ENCODE results near the gene MYOG. TPM values are rescaled to one million over a fixed set of nuclear protein-coding genes. Genes with fewer than 3 reads are reported as not detected.

Gene MYOG
- total and polyA plus RNA-seq, 2 of the 4 experiments (the other 2 are of a cell fraction) = not detected

DNA sequence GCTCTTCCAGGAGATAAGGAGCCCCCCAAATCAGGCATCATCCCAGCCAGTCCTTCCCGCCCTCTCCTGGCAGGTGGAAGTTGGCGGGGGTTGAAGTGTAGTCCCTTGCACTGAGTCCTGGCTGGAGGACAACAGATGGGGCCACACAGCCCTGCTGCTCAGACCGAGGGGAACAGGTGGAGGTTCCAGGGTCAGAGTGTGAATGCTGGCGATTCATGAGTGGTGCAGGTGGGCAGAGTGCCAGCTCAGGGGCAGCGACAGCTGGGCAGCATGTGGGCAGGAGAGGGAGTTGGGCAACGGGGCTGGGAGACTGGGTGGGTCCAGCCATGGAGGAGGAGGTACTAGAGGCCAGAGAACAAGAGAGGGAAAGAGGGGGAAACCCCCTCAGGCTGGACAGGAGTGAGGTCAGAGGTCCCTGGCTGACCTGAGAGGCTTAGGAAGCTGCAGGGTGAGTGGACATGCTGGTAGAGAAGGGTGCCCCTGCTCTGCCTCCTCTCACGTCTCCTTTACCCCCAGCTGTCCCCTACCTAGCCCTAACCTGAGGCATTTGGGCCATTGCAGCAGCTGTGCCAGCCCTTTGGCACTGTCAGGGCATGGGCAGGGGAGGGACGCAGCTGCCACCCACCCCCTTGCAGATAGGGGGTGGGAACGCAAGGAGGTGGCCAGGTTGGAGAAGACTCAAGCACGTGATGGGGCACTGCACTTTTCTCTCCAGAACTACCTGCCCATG is 30.4 kb upstream of the MYOG start:
- Histone ChIP-seq H4K8ac (ENCODE audit: low read depth in 2 of 2, low read length in 2 of 2) (no peak overlapping the region), H3K9me3 (ENCODE audit: control insufficient read depth, insufficient read depth, low read length) (peaks cover 4% of the 10 kb centered on the region), H4K20me1 (ENCODE audit: insufficient read depth, low read length) (no peaks in the 10 kb centered on the region), H2BK5ac (ENCODE audit: low read depth, low read length, poor library complexity, severe bottlenecking) (no peak overlapping the region), H3K27ac (ENCODE audit: insufficient read depth, low read length) (no peak overlapping the region), H3K9me1 (ENCODE audit: insufficient read depth, low read length) (no peaks in the 10 kb centered on the region), H2AFZ (replicated peaks; ENCODE audit: low read length, poor library complexity) (peak overlapping the region; percentile 5), H3K4me3 (ENCODE audit: insufficient read depth, low read depth, low read length) (no peak overlapping the region), H4K5ac (ENCODE audit: low read depth, low read length) (no peak overlapping the region), H3K27me3 (ENCODE audit: control insufficient read depth, insufficient read depth, low read length) (peaks cover 73% of the 10 kb centered on the region), H3K4ac (ENCODE audit: low read depth, low read length) (no peak overlapping the region), H3K14ac (replicated peaks; ENCODE audit: low read depth, low read length) (no peak overlapping the region), H3K56ac (ENCODE audit: extremely low read depth, insufficient read depth, low read length) (no peak overlapping the region), H3K4me2 (ENCODE audit: low read depth, low read length) (no peak overlapping the region), H2AK5ac (ENCODE audit: low read depth, low read length) (no peak overlapping the region), H3K4me1 (ENCODE audit: control insufficient read depth, insufficient read depth, low read length) (no peaks in the 10 kb centered on the region), H3K79me1 (ENCODE audit: low read depth in 1 of 2, low read length in 2 of 2) (no peaks in the 10 kb centered on the region), H3K9ac (ENCODE audit: low read depth, low read length) (no peak overlapping the region), H2BK15ac (ENCODE audit: low read depth, low read length) (no peak overlapping the region), H3K23ac (ENCODE audit: low read depth, low read length) (no peak overlapping the region), H2AK9ac (replicated peaks; ENCODE audit: low read depth, low read length, poor library complexity) (no peak overlapping the region), H2BK20ac (ENCODE audit: low read depth, low read length) (no peak overlapping the region), H2BK120ac (ENCODE audit: low read depth, low read length) (no peak overlapping the region), H3K36me3 (ENCODE audit: control insufficient read depth, insufficient read depth, low read length) (no peaks in the 10 kb centered on the region), H4K91ac (ENCODE audit: insufficient read depth, low read depth, low read length) (no peak overlapping the region), H3K18ac (ENCODE audit: low read depth, low read length) (no peak overlapping the region)
- 39% methylated on average over 4 of the region's 10 CpGs; no CpG with 5 or more reads in 1 of the 2 experiments for WGBS, 2 experiments (ENCODE audit: extremely low coverage in 2 of 2, insufficient read length in 1 of 2)
- in situ Hi-C loops (cut with MboI; ENCODE audit: low sequenced_read_pairs) = loop anchor here (5.0 kb wide), 1 partner anchor 96 kb away; no protein-coding TSS in a partner anchor
- intact Hi-C loops (cut with micrococcal nuclease) = loop anchor here (5.0 kb wide), 2 partner anchors 79 to 151 kb away; no protein-coding TSS in a partner anchor
- CTCF ChIA-PET = interaction anchor here (3.2 kb wide), 1 partner anchor 100 kb away, joined by 22 read pairs; no protein-coding TSS in a partner anchor
- BruUV-seq (replicated peaks) = no TSS peak
- TF ChIP-seq NFE2L2 (IDR thresholded peaks at IDR 0.05; ENCODE audit: low read depth, low read length) (no peak), CEBPB (IDR thresholded peaks at IDR 0.05; ENCODE audit: low read depth, low read length) (no peak), RAD21 (IDR thresholded peaks at IDR 0.05; ENCODE audit: low read length) (no peak), SMC3 (IDR thresholded peaks at IDR 0.05; ENCODE audit: low read depth, low read length) (no peak), MAFK (IDR thresholded peaks at IDR 0.05; ENCODE audit: low read depth, low read length) (no peak), FOS (IDR thresholded peaks at IDR 0.05; ENCODE audit: low read depth, low read length) (no peak), BHLHE40 (IDR thresholded peaks at IDR 0.05; ENCODE audit: low read depth, low read length) (no peak), MAZ (IDR thresholded peaks at IDR 0.05; ENCODE audit: borderline replicate concordance, low read depth, low read length) (no peak), CHD1 (IDR thresholded peaks at IDR 0.05; ENCODE audit: low read depth, low read length) (no peak)
- TF ChIP-seq, protein P1, sequence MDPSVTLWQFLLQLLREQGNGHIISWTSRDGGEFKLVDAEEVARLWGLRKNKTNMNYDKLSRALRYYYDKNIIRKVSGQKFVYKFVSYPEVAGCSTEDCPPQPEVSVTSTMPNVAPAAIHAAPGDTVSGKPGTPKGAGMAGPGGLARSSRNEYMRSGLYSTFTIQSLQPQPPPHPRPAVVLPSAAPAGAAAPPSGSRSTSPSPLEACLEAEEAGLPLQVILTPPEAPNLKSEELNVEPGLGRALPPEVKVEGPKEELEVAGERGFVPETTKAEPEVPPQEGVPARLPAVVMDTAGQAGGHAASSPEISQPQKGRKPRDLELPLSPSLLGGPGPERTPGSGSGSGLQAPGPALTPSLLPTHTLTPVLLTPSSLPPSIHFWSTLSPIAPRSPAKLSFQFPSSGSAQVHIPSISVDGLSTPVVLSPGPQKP (IDR thresholded peaks at IDR 0.05; ENCODE audit: borderline replicate concordance, low read depth, low read length) = no peak
- TF ChIP-seq, protein P2, sequence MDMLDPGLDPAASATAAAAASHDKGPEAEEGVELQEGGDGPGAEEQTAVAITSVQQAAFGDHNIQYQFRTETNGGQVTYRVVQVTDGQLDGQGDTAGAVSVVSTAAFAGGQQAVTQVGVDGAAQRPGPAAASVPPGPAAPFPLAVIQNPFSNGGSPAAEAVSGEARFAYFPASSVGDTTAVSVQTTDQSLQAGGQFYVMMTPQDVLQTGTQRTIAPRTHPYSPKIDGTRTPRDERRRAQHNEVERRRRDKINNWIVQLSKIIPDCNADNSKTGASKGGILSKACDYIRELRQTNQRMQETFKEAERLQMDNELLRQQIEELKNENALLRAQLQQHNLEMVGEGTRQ (IDR thresholded peaks at IDR 0.05; ENCODE audit: low read depth, low read length) = no peak
- TF ChIP-seq, protein P3, sequence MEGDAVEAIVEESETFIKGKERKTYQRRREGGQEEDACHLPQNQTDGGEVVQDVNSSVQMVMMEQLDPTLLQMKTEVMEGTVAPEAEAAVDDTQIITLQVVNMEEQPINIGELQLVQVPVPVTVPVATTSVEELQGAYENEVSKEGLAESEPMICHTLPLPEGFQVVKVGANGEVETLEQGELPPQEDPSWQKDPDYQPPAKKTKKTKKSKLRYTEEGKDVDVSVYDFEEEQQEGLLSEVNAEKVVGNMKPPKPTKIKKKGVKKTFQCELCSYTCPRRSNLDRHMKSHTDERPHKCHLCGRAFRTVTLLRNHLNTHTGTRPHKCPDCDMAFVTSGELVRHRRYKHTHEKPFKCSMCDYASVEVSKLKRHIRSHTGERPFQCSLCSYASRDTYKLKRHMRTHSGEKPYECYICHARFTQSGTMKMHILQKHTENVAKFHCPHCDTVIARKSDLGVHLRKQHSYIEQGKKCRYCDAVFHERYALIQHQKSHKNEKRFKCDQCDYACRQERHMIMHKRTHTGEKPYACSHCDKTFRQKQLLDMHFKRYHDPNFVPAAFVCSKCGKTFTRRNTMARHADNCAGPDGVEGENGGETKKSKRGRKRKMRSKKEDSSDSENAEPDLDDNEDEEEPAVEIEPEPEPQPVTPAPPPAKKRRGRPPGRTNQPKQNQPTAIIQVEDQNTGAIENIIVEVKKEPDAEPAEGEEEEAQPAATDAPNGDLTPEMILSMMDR (conservative IDR thresholded peaks at IDR 0.05; ENCODE audit: low read depth, low read length) = no peak
- dilution Hi-C loops (cut with HindIII; ENCODE audit: low sequenced_read_pairs, unreplicated experiment) = no loop called here
- POLR2A ChIA-PET (ENCODE audit: unreplicated experiment) = no interaction called here
- ATAC-seq (ENCODE audit: low read depth) (no peak), DNase-seq (no peak)

All from IMR-90 (cell line).